ENCODE results near the gene COMMD6. TPM values are rescaled to one million over a fixed set of nuclear protein-coding genes. Genes with fewer than 3 reads are reported as not detected.

COMMD6 gene
- total RNA-seq, 2 experiments from 2014 or later = 95.4 to 105 TPM

- no peak overlapping the region for H3K4me3 Mint-ChIP-seq
- CTCF ChIA-PET = interaction anchor here (0.5 to 0.7 kb wide), 2 partner anchors 56 to 72 kb away, joined by 3 read pairs; no protein-coding TSS in a partner anchor
- DNase-seq = no peak
Measured at GRCh38 chr13:75479102-75479740, 58.4 kb downstream of the COMMD6 start.

GRCh38 chr13:75478659-75479058 lies 59.0 kb downstream of the COMMD6 start:
- CTCF ChIA-PET = interaction anchor here (0.5 kb wide), 1 partner anchor 72 kb away, joined by 3 read pairs; no protein-coding TSS in a partner anchor
- DNase-seq = no peak
- H3K27me3 Mint-ChIP-seq (ENCODE audit: low read depth) = peaks cover 48% of the 10 kb centered on the region
- H3K36me3 Mint-ChIP-seq (ENCODE audit: low read depth) = peaks cover 1% of the 10 kb centered on the region
- no peak overlapping the region for H3K4me3 Mint-ChIP-seq
- intact Hi-C loops (cut with micrococcal nuclease) = no loop called here
- no peaks in the 10 kb centered on the region for H3K9me3 Mint-ChIP-seq
- peaks cover 4% of the 10 kb centered on the region for H3K4me1 Mint-ChIP-seq (ENCODE audit: low read depth)
- no peak overlapping the region for H3K27ac Mint-ChIP-seq

More at GRCh38 chr13:75479102-75479740, 58.4 kb downstream of the COMMD6 start:
- intact Hi-C loops (cut with micrococcal nuclease) = no loop called here
- Mint-ChIP-seq H3K4me1 (ENCODE audit: low read depth) (peaks cover 4% of the 10 kb centered on the region), H3K36me3 (ENCODE audit: low read depth) (peaks cover 1% of the 10 kb centered on the region), H3K9me3 (no peaks in the 10 kb centered on the region), H3K27ac (no peak overlapping the region), H3K27me3 (ENCODE audit: low read depth) (peaks cover 51% of the 10 kb centered on the region)

Other genes with a start within 250 kb of the COMMD6 start
- gene TBC1D4, start 55.7 kb downstream of the COMMD6 start, total RNA-seq = 10 to 100 TPM; 13.4 to 19.7 TPM
- gene UCHL3, start 11.9 kb upstream of the COMMD6 start, total RNA-seq = 10 to 100 TPM; 37.3 to 37.6 TPM
- gene LMO7, start 98.5 kb upstream of the COMMD6 start, total RNA-seq = 10 to 100 TPM; 10.5 to 12.0 TPM

All from activated naive CD4-positive, alpha-beta T cell treated with anti-CD3 and anti-CD28 coated beads for 36 hours (primary cell).